Activated T-cell treated with anti-CD3 and anti-CD28 coated beads for 48 hours (primary cell): ENCODE measurements around the gene COL21A1.

Source experiments
- DNase-seq: peaks from one replicate; pipeline ENCODE4 v3.0.0-alpha.2; 2020; ENCODE audit warnings: low read depth

Gene COL21A1

DNA sequence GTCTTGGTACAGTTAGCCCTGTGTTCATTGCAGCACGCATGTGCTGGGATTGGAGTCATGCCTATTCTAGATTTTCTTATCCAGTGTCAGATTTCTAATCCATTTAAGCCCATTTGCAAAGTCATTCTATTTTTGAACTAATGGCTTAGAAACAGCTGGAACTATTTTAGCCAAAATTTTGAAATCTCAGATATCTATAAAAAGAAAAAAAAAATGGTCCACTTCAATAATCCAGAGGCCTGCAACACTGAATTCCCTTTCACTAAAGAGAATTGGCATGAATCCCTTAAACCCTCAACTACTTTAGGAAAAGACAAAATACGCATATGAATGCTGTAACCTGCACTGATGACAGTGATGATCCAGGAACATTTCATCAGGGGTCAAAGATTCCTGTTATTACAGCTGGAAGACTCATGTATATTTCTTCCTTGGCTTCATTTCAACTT is 1.5 kb downstream of the COL21A1 start:
- DNase-seq, result no peak

- DNase-seq, result no peak
Observed at GRCh38 chr6:56244528-56245253, 2.7 kb downstream of the COL21A1 start.

GRCh38 chr6:56244089-56244488 is 3.3 kb downstream of the COL21A1 start:
- no peak for DNase-seq

GRCh38 chr6:56243518-56244070 is 3.8 kb downstream of the COL21A1 start:
- no peak for DNase-seq

- no peak for DNase-seq
Observed at GRCh38 chr6:56242346-56242745, 5.0 kb downstream of the COL21A1 start.

DNA sequence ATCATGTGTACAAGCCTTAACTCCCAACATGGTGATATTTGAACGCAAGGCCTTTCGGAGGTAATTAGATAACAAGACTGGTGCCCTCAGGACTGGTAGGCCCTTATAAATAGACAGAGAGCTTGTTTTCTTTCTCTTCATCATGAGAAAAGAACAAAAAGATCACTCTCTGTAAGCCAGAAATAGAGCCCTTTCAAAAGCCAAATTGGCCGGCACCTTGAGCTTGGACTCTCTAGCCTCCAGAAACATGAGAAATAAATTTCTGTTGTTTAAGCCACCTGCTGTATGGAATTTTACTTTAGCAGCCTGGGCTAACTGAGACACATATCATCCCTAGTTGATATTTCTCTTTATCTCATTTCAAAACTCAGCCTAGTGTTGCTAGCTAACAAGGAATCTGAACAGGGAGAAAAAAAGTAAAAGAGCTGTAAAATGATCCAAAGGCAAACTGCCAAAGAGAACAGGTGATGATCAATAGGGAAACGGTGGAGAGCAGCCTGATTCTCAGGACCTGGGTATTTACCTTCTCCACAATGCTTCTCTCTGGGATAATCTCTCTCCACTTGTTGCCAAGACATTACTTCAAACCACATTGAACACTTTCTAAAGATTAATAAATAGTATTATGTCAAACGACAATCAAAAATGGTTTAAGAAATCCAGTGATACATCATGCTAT is 6.1 kb downstream of the COL21A1 start:
- DNase-seq, result no peak

DNA sequence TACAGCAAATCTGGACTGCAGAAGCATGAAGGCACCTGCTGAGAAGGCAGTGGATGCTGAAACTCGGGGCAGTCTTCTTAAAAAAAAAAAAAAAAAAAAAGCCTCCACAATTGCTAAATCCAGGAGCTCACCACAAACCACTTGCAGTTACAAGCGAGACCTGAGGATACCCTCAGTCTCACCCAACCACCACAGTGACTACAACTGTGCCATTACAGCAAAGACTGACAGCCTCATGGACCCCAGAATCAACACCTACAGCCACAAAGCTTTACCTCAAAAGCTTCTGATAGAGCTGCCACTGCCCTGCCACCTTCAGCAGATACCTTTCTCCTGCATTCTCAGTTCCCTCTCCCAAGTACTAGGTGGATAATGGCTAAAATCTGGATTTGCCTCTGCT is 9.0 kb downstream of the COL21A1 start:
- no peak for DNase-seq

- DNase-seq, result no peak
Observed at GRCh38 chr6:56235245-56235644, 12.1 kb downstream of the COL21A1 start.

GRCh38 chr6:56232436-56232835 is 14.9 kb downstream of the COL21A1 start:
- DNase-seq, result no peak

DNA sequence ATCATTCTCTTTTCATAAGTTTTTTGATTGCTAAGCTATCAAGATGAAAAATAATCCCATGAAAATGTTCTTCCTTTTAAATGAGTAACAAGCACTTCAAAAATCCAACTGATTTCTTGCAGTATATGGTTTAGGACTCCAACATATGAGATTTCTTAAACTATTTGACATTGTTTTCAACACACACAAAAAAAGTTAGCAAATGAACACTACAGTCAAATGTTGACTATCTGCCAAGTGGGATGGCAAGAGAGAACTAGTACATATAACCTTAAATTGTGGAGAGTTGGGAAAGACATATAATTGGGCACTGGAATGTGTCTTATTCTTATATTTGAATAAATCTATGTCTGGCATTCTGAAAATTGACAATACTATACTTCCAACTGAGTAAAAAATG is 15.6 kb downstream of the COL21A1 start:
- DNase-seq, result no peak

GRCh38 chr6:56230976-56231566 is 16.3 kb downstream of the COL21A1 start:
- DNase-seq, result no peak

DNA sequence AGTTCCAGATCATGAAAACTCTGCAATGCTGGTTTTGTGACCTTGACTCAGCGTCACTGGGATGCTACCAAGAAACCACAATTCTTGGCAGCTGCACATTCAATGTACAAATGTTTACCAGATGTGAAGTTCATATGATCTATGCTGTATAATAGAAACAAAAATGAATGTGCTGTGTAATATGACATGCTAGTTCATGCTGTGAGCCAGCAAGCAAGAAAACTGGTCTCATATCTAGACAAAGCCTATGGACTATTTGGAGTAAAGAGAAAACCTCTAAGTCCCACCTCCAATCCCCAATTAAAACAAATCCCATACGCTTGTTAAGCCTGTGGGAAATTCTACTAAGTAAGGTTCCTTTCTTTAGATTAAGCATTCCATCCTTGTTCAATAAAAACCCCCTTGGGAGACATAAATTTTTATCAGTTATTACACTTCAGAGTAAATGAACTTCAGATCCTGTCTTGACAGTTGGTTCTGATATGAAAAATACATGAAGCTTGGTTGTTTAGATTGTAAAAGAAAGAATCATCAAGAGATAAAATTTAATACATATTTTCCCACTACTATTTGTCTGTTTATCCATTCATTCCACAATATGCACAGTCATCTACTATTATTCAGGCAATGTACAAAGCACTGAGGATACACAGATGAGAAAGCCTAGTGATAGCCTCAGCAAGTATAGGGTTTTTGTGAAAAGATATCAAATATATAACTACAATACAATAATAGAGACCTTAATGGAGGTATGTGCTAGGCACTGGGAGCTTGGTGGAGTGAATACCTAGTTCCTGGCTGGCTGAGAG is 20.1 kb downstream of the COL21A1 start:
- no peak for DNase-seq

DNA sequence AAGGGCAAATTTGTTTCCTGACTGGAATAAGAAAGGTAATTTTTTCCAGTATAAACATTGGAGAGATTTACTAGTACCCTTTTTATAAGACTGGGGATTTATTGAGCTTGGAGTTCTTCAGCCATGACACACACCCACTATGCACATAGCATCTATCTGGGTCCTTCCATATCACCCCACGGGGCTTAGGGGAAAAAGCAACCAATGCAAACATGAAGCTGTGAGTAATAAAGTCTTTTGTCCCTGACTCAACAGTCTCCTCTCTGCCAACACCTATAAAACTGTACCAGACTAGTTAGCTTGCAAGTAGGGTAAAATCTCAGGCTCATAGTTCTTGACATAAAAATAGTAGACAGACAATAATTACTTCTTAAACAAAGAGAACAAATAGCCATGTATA is 23.4 kb downstream of the COL21A1 start:
- DNase-seq, result no peak

DNA sequence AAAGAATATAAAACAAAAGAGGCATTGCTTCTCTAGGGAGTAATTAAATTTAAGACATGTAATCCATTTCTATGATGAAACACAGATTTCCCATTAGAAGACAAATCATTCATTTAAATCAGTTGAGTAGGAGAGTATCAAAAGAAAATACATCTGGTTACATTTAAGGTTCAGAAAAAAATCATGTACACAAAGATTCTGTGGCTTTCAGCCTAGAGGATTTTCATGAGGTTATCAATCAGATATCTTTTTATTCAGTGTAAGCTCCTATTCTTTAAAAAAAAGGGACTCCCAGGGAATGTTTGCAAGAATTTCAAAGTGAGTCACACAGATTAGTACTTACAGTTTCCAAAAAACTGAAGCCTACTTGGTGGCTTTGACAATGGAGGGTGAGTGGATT is 24.9 kb downstream of the COL21A1 start:
- no peak for DNase-seq

GRCh38 chr6:56220078-56220477 is 27.3 kb downstream of the COL21A1 start:
- DNase-seq, result no peak

- no peak for DNase-seq
Observed at GRCh38 chr6:56214703-56215101, 32.7 kb downstream of the COL21A1 start.

- no peak for DNase-seq
Observed at GRCh38 chr6:56214041-56214702, 33.2 kb downstream of the COL21A1 start.

GRCh38 chr6:56211724-56212123 is 35.7 kb downstream of the COL21A1 start:
- no peak for DNase-seq

DNA sequence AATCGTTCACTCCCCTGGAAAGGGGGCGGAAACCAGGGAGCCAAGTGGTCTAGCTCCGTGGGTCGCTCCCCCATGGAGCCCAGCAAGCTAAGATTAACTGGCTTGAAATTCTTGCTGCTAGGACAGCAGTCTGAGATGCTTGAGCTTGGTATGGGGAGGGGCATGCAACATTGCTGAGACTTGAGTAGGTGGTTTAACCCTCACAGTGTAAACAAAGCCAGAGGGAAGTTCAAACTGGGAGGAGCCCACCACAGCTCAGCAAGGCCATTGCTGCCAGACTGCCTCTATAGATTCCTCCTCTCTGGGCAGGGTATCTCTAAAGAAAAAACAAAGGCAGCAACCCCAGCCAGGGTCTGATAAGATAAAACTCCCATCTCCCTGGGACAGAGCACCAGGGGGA is 43.2 kb downstream of the COL21A1 start:
- no peak for DNase-seq

- DNase-seq, result no peak
Observed at GRCh38 chr6:56199956-56200355, 47.4 kb downstream of the COL21A1 start.

- no peak for DNase-seq
Observed at GRCh38 chr6:56193846-56194245, 53.5 kb downstream of the COL21A1 start.

DNA sequence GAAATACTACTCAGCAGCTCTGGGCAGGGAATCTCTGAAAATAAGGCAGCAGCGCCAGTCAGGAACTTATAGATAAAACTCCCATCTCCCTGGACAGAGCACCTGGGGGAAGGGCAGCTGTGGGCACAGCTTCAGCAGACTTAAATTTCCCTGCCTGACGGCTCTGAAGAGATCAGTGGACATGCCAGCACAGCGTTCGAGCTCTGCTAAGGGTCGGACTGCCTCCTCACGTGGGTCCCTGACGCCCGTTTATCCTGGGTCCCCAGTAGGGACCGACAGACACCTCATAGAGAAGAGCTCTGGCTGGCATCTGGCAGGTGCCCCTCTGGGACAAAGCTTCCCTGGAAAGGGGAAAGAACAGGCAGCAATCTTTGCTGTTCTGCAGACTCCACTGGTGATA is 59.0 kb downstream of the COL21A1 start:
- DNase-seq, result no peak
